ENCODE measurements around the gene TMEM108.

- TF ChIP-seq POLR2AphosphoS5 (IDR thresholded peaks at IDR 0.05; ENCODE audit: low read depth) = no peak
- TF ChIP-seq CTCF (conservative IDR thresholded peaks at IDR 0.05; ENCODE audit: low read depth in 2 of 2) = no peak
Measured at GRCh38 chr3:133152056-133152455, 113.9 kb downstream of the TMEM108 start.
